HCT116 (cell line): ENCODE measurements around the gene NUBPL. TPM values are rescaled to one million over a fixed set of nuclear protein-coding genes. Genes with fewer than 3 reads are reported as not detected.

ENCODE experiments used
- ATAC-seq: fragments of 200-7000 bp; cut with Tn5 transposase; 2 replicates; pipeline ENCODE4 v1.9.1; 2020; ENCODE audit warnings: mild to moderate bottlenecking, moderate library complexity
- BruUV-seq: library from RNA; stranded (reverse); fragments of 400-500 nt; replicated peaks from 2 replicates; lab custom pipeline; 2021; lab: Mats Ljungman, UMichigan
- CTCF ChIA-PET: fragments of 300-600 bp; sonication (Branson Sonifier 250); formaldehyde crosslinking; loops from one replicate; lab custom pipeline; 2021; ENCODE audit warnings: antibody characterized with exemption; lab: Charles Lee
- POLR2A ChIA-PET: fragments of 300-600, 350-600 bp; sonication (Branson Sonifier 250); formaldehyde crosslinking; loops from one replicate; lab custom pipeline; 2021; ENCODE audit warnings: antibody characterized with exemption; lab: Charles Lee
- RAD21 ChIA-PET, 2 experiments: fragments of 300-600 bp; sonication (Branson Sonifier 250); formaldehyde crosslinking; loops; one replicate each; lab custom pipeline; 2023; ENCODE audit warnings: low total read pairs in 2 of 2; ENCODE audit not compliant: uncharacterized antibody in 2 of 2, unreplicated experiment in 2 of 2, low non-redundant PET in 1 of 2; lab: Charles Lee
- DNase-seq: peaks from one replicate; pipeline ENCODE4 v3.0.0-alpha.2; 2010; ENCODE audit warnings: low read depth, low spot score
- H2AFZ ChIP-seq: fragments of 200-600 bp; shearing (Covaris generic), sonication (generic); 2 replicates; pipeline ENCODE4 v1.6.1; 2017; ENCODE audit warnings: low read depth, mixed run types, mixed read lengths, antibody characterized with exemption, low read length; ENCODE audit not compliant: poor library complexity, severe bottlenecking
- H3K27ac ChIP-seq: 2 replicates; pipeline ENCODE4 v1.5.1; 2012; ENCODE audit warnings: low read depth, low read length
- H3K27me3 ChIP-seq: fragments of 200-600 bp; sonication (generic); 2 replicates; pipeline ENCODE4 v1.6.1; 2016; ENCODE audit warnings: mixed run types, low read length, mixed read lengths; ENCODE audit not compliant: insufficient read depth
- H3K36me3 ChIP-seq, 2 experiments: fragments of 200-500 bp in 1 of 2; fragments of 200-600 bp in 1 of 2; sonication (Bioruptor generic) in 1 of 2; sonication (generic) in 1 of 2; 2 replicates each; pipeline versions ENCODE4 v1.5.1 to v1.6.1; 2014 to 2016; ENCODE audit warnings: low read length in 2 of 2, inconsistent platforms in 1 of 2, mixed read lengths in 1 of 2, mixed run types in 1 of 2; ENCODE audit not compliant: insufficient read depth in 2 of 2, control insufficient read depth in 1 of 2
- H3K4me1 ChIP-seq, 2 experiments: fragments of 200-600 bp in 1 of 2; sonication (generic) in 1 of 2; 2 replicates each; pipeline versions ENCODE4 v1.5.1 to v1.6.1; 2012 to 2017; ENCODE audit warnings: low read length in 2 of 2, inconsistent platforms in 1 of 2, mild to moderate bottlenecking in 1 of 2, mixed read lengths in 1 of 2, mixed run types in 1 of 2, moderate library complexity in 1 of 2; ENCODE audit not compliant: insufficient read depth in 2 of 2, control insufficient read depth in 1 of 2
- H3K4me2 ChIP-seq: fragments of 200-600 bp; sonication (generic); 2 replicates; pipeline ENCODE4 v1.6.1; 2017; ENCODE audit warnings: mixed run types, low read length, mixed read lengths
- H3K4me3 ChIP-seq, 2 experiments: fragments of 200-600 bp in 1 of 2; sonication (generic) in 1 of 2; replicated peaks in 1 of 2; 2 replicates each; pipeline ENCODE4 v1.5.1; 2011 to 2016; ENCODE audit warnings: low read length in 2 of 2, control low read depth in 1 of 2, low read depth in 1 of 2, mild to moderate bottlenecking in 1 of 2, mixed read lengths in 1 of 2, mixed run types in 1 of 2
- H3K79me2 ChIP-seq: fragments of 200-600 bp; sonication (generic); 2 replicates; pipeline ENCODE4 v1.6.1; 2017; ENCODE audit warnings: mild to moderate bottlenecking, mixed run types, low read length, moderate library complexity, mixed read lengths; ENCODE audit not compliant: insufficient read depth
- H3K9ac ChIP-seq: fragments of 200-600 bp; sonication (generic); 2 replicates; pipeline ENCODE4 v1.6.1; 2016; ENCODE audit warnings: low read length, mixed read lengths
- H3K9me2 ChIP-seq: fragments of 200-600 bp; sonication (generic), shearing (Covaris generic); 2 replicates; pipeline ENCODE4 v1.6.1; 2017; ENCODE audit warnings: mixed run types, mild to moderate bottlenecking, moderate library complexity; ENCODE audit not compliant: insufficient read depth
- H3K9me3 ChIP-seq, 2 experiments: fragments of 200-500 bp in 1 of 2; fragments of 200-600 bp in 1 of 2; sonication (Bioruptor generic) in 1 of 2; sonication (generic) in 1 of 2; 2 replicates each; pipeline ENCODE4 v1.6.1; 2014 to 2017; ENCODE audit warnings: low read length in 2 of 2, mixed read lengths in 2 of 2, inconsistent platforms in 1 of 2, low read depth in 1 of 2, mild to moderate bottlenecking in 1 of 2, mixed run types in 1 of 2, moderate library complexity in 1 of 2; ENCODE audit not compliant: control insufficient read depth in 1 of 2, insufficient read depth in 1 of 2
- H4K20me1 ChIP-seq: fragments of 200-600 bp; sonication (generic), shearing (Covaris generic); 2 replicates; pipeline ENCODE4 v1.6.1; 2017; ENCODE audit warnings: mixed run types, mild to moderate bottlenecking, moderate library complexity; ENCODE audit not compliant: insufficient read depth
- ATF3 ChIP-seq: IDR thresholded peaks from 2 replicates; pipeline ENCODE4 v1.6.1; 2012
- CBX3 ChIP-seq: IDR thresholded peaks from 2 replicates; pipeline ENCODE4 v1.6.1; 2012; ENCODE audit warnings: low read depth
- CEBPB ChIP-seq: IDR thresholded peaks from 2 replicates; pipeline ENCODE4 v1.6.1; 2012; ENCODE audit warnings: low read depth
- CTCF ChIP-seq, 3 experiments: fragments of 200-600 bp in 1 of 3; sonication (generic) in 1 of 3; IDR thresholded peaks in 2 of 3; conservative IDR thresholded peaks in 1 of 3; 2 replicates each; pipeline ENCODE4 v1.5.1; 2012 to 2017; ENCODE audit warnings: low read depth in 2 of 3, low read length in 2 of 3, antibody characterized with exemption in 1 of 3, borderline replicate concordance in 1 of 3, control low read depth in 1 of 3, mild to moderate bottlenecking in 1 of 3, mixed read lengths in 1 of 3, mixed run types in 1 of 3, moderate library complexity in 1 of 3; ENCODE audit not compliant: insufficient read depth in 1 of 3
- EGR1 ChIP-seq: IDR thresholded peaks from 2 replicates; pipeline ENCODE4 v1.6.1; 2012; ENCODE audit warnings: low read depth
- ELF1 ChIP-seq: IDR thresholded peaks from 2 replicates; pipeline ENCODE4 v1.6.1; 2012; ENCODE audit warnings: low read depth, borderline replicate concordance
- EZH2 ChIP-seq: fragments of 200-600 bp; sonication (generic); IDR thresholded peaks from 2 replicates; pipeline ENCODE4 v1.6.1; 2017; ENCODE audit warnings: antibody characterized with exemption, mixed run types
- FOSL1 ChIP-seq: IDR thresholded peaks from 2 replicates; pipeline ENCODE4 v1.6.1; 2012; ENCODE audit warnings: low read depth
- JUND ChIP-seq: IDR thresholded peaks from 2 replicates; pipeline ENCODE4 v1.6.1; 2012
- MAX ChIP-seq: IDR thresholded peaks from 2 replicates; pipeline ENCODE4 v1.6.1; 2012
- POLR2AphosphoS5 ChIP-seq: IDR thresholded peaks from 2 replicates; pipeline ENCODE4 v1.6.1; 2011; ENCODE audit warnings: mild to moderate bottlenecking, low read depth, low read length, moderate library complexity
- RAD21 ChIP-seq: IDR thresholded peaks from 2 replicates; pipeline ENCODE4 v1.6.1; 2012; ENCODE audit warnings: low read depth, mild to moderate bottlenecking
- SIN3A ChIP-seq: IDR thresholded peaks from 2 replicates; pipeline ENCODE4 v1.6.1; 2012; ENCODE audit warnings: low read depth
- SP1 ChIP-seq: IDR thresholded peaks from 2 replicates; pipeline ENCODE4 v1.6.1; 2012; ENCODE audit warnings: low read depth
- SRF ChIP-seq: IDR thresholded peaks from 2 replicates; pipeline ENCODE4 v1.6.1; 2012; ENCODE audit warnings: low read depth
- YY1 ChIP-seq: IDR thresholded peaks from 2 replicates; pipeline ENCODE4 v1.6.1; 2011; ENCODE audit warnings: low read length, low read depth, moderate library complexity, mild to moderate bottlenecking; ENCODE audit not compliant: insufficient replicate concordance; ENCODE audit errors: extremely low read depth
- ZNF274 ChIP-seq: fragments of 200-500 bp; sonication (Bioruptor generic); IDR thresholded peaks from 2 replicates; pipeline ENCODE4 v1.6.1; 2014; ENCODE audit warnings: mild to moderate bottlenecking, low read depth, low read length, inconsistent platforms
- intact Hi-C: fragments of 100-400 bp; cut with micrococcal nuclease; formaldehyde crosslinking; loops from 2 replicates; pipeline ENCODE4 v1.10.0; 2022
- total RNA-seq: library from RNA; stranded (reverse); gene quantifications from one replicate; pipeline ENCODE4 v1.2.1, GENCODE V29; 2021; ENCODE audit not compliant: unreplicated experiment

The NUBPL gene
- total RNA-seq, 1 experiment from 2014 or later, result 11.3 TPM

- H3K4me2 ChIP-seq, result peak overlapping the region; percentile 52
Observed at GRCh38 chr14:31902002-31902401, 340.8 kb downstream of the NUBPL start.

More at GRCh38 chr14:31902002-31902401, 340.8 kb downstream of the NUBPL start:
- DNase-seq, result peak; percentile 81
- Histone ChIP-seq H3K9me3 (no peaks in the 10 kb centered on the region), H3K27ac (peak overlapping the region; percentile 9; the same call in 1 of the 2 replicates), H3K4me3 (peak overlapping the region in 1 of 2 experiments; percentile 1; a peak in 1 of 4 replicates), H3K9me2 (no peaks in the 10 kb centered on the region), H3K4me1 (peaks cover 14 to 26% of the 10 kb centered on the region in 2 experiments), H3K36me3 (no peaks in the 10 kb centered on the region), H3K79me2 (no peaks in the 10 kb centered on the region), H2AFZ (peak overlapping the region; percentile 75), H3K9ac (no peak overlapping the region), H4K20me1 (no peaks in the 10 kb centered on the region), H3K27me3 (no peaks in the 10 kb centered on the region)
- TF ChIP-seq MAX (peak; percentile 36; the same call in 1 of the 2 replicates), CEBPB (0 out of 2 replicates have a peak, but pooled peaks have one; percentile 5), ZNF274 (no peak), ELF1 (no peak), RAD21 (peak; percentile 18; the same call in 1 of the 2 replicates), SIN3A (no peak), EZH2 (no peak), CBX3 (peak; percentile 68), SRF (peak; percentile 57; the same call in 1 of the 2 replicates), JUND (peak; percentile 97), EGR1 (no peak), FOSL1 (peak; percentile 98), ATF3 (no peak), CTCF (IDR thresholded peaks at IDR 0.05 in 2 of 3, conservative IDR thresholded peaks at IDR 0.05 in 1 of 3; ENCODE audit: borderline replicate concordance in 1 of 3, insufficient read depth in 1 of 3, low read depth in 2 of 3, low read length in 2 of 3) (no peak), SP1 (peak; percentile 89), POLR2AphosphoS5 (peak; percentile 69), YY1 (peak; percentile 43)
- ChIA-PET CTCF (interaction anchor here (1.2 kb wide), 1 partner anchor 353 kb away, joined by 4 read pairs; no protein-coding TSS in a partner anchor), POLR2A (interaction anchor here (1.0 kb wide), 1 partner anchor 26 kb away, joined by 3 read pairs; no protein-coding TSS in a partner anchor), RAD21 (no interaction called here)
- ATAC-seq, result peak; percentile 98
- intact Hi-C loops, result no loop called here
- no TSS peak for BruUV-seq
